GM21786 (cell line): ENCODE results near the gene RNF152.

ENCODE experiments used
- ATAC-seq: cut with Tn5 transposase; IDR thresholded peaks from one replicate; pipeline ENCODE4 v1.9.1; 2021; ENCODE audit not compliant: unreplicated experiment

RNF152 gene

GRCh38 chr18:61894751-61895524, 2.1 kb upstream of the RNF152 start:
- ATAC-seq, result no peak

- ATAC-seq, result peak; percentile 75
Observed at GRCh38 chr18:61893971-61894750, 1.4 kb upstream of the RNF152 start.

DNA sequence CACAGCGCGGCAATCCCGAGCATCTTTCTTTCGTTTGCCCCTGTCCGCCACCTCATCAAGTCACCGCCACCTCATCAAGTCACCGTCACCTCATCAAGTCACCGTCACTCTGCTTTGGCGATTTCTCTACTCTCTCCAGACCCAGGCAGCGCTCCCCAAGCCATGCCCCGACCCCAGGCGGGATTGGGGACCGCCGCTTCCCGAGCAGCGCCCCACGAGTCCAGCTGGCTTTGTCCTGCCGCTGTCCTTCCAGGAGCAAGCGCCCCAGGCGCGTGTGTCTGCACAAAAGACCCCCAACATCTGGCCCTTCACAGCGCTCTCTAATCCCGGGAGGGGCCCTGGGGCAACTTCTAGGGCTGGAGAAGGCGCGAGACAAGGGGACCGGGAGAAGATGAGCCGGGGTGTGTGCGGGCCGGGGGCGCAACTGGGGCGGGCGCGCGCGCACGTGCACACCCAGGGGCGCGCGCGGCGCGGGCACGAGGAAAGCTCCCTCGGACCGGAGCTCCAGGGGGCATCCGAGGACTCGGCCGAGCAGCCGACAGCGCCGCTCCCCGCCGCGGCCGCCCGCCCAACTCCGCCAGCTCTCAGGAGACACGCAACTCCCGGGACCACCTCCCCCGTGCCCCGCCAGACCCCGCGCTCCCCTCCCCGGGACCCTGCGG, 633 bp upstream of the RNF152 start:
- peak; percentile 4 for ATAC-seq

GRCh38 chr18:61891894-61892293, 913 bp downstream of the RNF152 start:
- no peak for ATAC-seq

GRCh38 chr18:61891271-61891670, 1.5 kb downstream of the RNF152 start:
- ATAC-seq, result no peak

- no peak for ATAC-seq
Observed at GRCh38 chr18:61890344-61890743, 2.5 kb downstream of the RNF152 start.

- ATAC-seq, result no peak
Observed at GRCh38 chr18:61889541-61889940, 3.3 kb downstream of the RNF152 start.

DNA sequence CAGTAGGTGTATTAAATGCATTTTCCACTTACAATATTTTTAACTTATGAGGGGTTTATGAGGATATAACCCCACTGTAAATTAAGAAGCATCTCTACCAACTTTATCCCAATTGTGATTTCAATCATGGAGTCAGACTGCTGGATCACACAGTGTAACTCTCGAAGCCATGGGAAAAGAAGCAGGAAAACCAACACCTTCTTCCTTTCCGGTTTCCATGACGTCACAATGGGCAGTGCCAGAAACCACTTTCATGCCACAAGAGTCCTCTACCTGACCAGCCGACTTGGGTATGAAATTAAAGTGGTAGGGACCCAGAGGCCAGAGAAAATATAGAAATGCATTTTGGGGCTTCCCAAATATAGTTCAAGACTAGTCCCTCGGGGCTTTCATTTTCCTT, 4.2 kb downstream of the RNF152 start:
- ATAC-seq, result no peak

- no peak for ATAC-seq
Observed at GRCh38 chr18:61887838-61888237, 5.0 kb downstream of the RNF152 start.

DNA sequence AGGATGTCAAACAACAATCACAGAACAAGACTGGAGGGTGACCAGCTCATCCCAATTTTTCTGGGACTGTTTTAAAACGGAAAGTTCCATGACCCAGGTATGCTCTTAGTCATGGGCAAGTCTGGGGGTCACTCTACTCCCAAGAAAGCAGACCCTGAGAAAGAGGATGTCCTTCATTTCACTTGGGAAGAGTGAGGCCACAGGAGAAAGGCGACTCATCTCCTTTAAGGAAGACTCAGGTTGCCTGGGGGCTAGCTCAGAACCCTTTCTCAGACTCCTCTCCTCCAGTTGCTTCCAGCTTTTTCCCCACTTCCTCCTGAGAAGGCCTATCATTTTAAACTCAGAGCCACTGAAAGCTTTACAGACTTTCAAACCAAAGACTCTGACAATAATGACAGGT, 9.3 kb downstream of the RNF152 start:
- ATAC-seq, result no peak

GRCh38 chr18:61882296-61883004, 10.4 kb downstream of the RNF152 start:
- ATAC-seq, result no peak

- ATAC-seq, result no peak
Observed at GRCh38 chr18:61876899-61877298, 15.9 kb downstream of the RNF152 start.

- no peak for ATAC-seq
Observed at GRCh38 chr18:61870151-61870550, 22.7 kb downstream of the RNF152 start.

- no peak for ATAC-seq
Observed at GRCh38 chr18:61869636-61870035, 23.2 kb downstream of the RNF152 start.

GRCh38 chr18:61865466-61866175, 27.2 kb downstream of the RNF152 start:
- no peak for ATAC-seq

DNA sequence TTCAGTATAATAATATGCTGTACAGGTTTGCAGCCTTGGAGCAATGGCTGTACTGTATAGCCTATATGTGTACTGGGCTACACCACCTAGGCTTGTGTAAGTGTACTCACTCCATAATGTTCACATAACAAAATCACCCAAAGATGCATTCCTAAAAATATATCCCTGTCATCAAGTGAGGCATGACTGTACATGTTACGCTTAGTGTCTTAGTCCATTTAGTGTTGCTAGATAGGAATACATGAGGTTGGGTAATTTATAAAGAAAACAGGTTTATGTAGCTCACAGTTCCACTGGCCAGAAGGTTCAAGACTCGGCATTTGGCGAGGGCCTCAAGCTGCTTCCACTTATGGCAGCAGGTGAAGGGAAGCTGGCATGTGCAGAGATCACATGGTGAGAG, 31.4 kb downstream of the RNF152 start:
- ATAC-seq, result no peak

DNA sequence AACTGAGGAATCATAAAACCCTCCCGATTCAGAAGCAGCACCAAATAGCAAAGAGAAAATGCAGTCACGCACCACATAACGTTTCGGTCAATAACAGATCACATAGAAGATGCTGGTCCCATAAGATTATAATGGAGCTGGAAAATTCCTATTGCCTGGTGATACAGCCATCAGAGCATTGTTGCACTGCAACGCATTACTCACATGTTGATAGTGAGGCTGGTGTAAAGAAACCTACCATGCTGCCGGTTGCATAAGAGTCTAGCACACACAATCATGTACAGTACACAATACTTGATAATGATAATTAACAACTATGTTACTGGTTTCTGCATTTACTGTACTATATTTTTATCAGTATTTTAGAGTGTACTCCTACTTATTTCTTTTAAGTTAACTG, 32.5 kb downstream of the RNF152 start:
- ATAC-seq, result no peak

GRCh38 chr18:61859113-61859512, 33.7 kb downstream of the RNF152 start:
- no peak for ATAC-seq

GRCh38 chr18:61856678-61857077, 36.1 kb downstream of the RNF152 start:
- ATAC-seq, result no peak
